Liver (tissue), 3 donors: Measurements from ENCODE around the gene ARHGAP30.
"Not testable (repeated sequence)": the region's sequence is repeated elsewhere in the genome, so short reads cannot be mapped to it uniquely, and the experiment has no call there.

Experiments
- FOXA2 ChIP-seq: IDR thresholded peaks from 2 replicates; pipeline ENCODE4 v1.6.1; 2016; ENCODE audit warnings: antibody characterized with exemption
- JUND ChIP-seq, 2 donors: IDR thresholded peaks; 2 replicates each; pipeline ENCODE4 v1.6.1; 2016; ENCODE audit warnings: antibody characterized with exemption in 2 of 2
- TAF1 ChIP-seq: conservative IDR thresholded peaks from 2 replicates; pipeline ENCODE4 v1.6.1; 2016; ENCODE audit warnings: antibody characterized with exemption, mild to moderate bottlenecking
- TF ChIP-seq, protein P1 (sequence below): fragments of 150-350 bp; IDR thresholded peaks from 2 replicates; pipeline ENCODE4 v1.5.1; 2017; ENCODE audit warnings: improper control_type of control experiment, low read depth, low read length; ENCODE audit not compliant: missing input control
- donor health status: healthy.
- donor health status: healthy.

DNA sequence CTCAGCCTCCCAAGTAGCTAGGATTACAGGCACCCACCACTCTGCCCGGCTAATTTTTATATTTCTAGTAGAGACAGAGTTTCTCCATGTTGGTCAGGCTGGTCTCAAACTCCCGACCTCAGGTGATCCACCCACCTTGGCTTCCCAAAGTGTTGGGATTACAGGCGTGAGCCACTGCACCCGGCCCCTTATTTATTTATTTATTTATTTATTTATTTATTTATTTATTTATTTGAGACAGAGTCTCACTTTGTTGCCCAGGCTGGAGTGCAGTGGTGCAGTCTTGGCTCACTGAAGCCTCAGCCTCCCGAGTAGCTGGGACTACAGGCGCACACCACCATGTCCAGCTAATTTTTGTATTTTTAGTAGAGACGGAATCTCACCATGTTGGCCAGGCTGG lies 4.0 kb downstream of the ARHGAP30 start:
- not testable (repeated sequence) for TF ChIP-seq FOXA2; JUND (IDR thresholded peaks at IDR 0.05); TAF1
- TF ChIP-seq, protein P1, sequence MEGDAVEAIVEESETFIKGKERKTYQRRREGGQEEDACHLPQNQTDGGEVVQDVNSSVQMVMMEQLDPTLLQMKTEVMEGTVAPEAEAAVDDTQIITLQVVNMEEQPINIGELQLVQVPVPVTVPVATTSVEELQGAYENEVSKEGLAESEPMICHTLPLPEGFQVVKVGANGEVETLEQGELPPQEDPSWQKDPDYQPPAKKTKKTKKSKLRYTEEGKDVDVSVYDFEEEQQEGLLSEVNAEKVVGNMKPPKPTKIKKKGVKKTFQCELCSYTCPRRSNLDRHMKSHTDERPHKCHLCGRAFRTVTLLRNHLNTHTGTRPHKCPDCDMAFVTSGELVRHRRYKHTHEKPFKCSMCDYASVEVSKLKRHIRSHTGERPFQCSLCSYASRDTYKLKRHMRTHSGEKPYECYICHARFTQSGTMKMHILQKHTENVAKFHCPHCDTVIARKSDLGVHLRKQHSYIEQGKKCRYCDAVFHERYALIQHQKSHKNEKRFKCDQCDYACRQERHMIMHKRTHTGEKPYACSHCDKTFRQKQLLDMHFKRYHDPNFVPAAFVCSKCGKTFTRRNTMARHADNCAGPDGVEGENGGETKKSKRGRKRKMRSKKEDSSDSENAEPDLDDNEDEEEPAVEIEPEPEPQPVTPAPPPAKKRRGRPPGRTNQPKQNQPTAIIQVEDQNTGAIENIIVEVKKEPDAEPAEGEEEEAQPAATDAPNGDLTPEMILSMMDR = not testable (repeated sequence)
